Vagina (tissue), 2 donors: ENCODE results near the gene PRMT9.

ENCODE experiments used
- CTCF ChIP-seq, 3 experiments: fragments of 450-650 bp in 2 of 3; fragments of 200-600 bp in 1 of 3; sonication (generic) in 1 of 3; IDR thresholded peaks; one replicate each; pipeline ENCODE4 v1.5.1; 2017 to 2019; ENCODE audit warnings: antibody characterized with exemption in 3 of 3, mild to moderate bottlenecking in 2 of 3, moderate library complexity in 2 of 3
- POLR2AphosphoS5 ChIP-seq, 2 donors: sonication (generic); formaldehyde crosslinking; IDR thresholded peaks; one replicate each; pipeline ENCODE4 v1.9.0; 2017; ENCODE audit warnings: antibody characterized with exemption in 2 of 2, mild to moderate bottlenecking in 2 of 2, low read depth in 1 of 2; ENCODE audit not compliant: insufficient read depth in 1 of 2

- no peak for TF ChIP-seq CTCF (IDR thresholded peaks at IDR 0.05)
- TF ChIP-seq POLR2AphosphoS5 (IDR thresholded peaks at IDR 0.05; ENCODE audit: insufficient read depth in 1 of 2, low read depth in 1 of 2): no peak
Observed at GRCh38 chr4:147674073-147674472, 9.9 kb downstream of the PRMT9 start.
